CD14-positive monocyte (primary cell): Measurements from ENCODE around the gene PEX5L. TPM values are rescaled to one million over a fixed set of nuclear protein-coding genes. Genes with fewer than 3 reads are reported as not detected.

Experiments used
- DNase-seq, 3 donors: peaks; one replicate each; pipeline ENCODE4 v3.0.0-alpha.2; 2011 to 2022
- H2AFZ ChIP-seq: 2 replicates; pipeline ENCODE4 v1.6.0; 2012; ENCODE audit warnings: mild to moderate bottlenecking, low read depth, low read length, inconsistent platforms; ENCODE audit not compliant: insufficient read depth, poor library complexity, severe bottlenecking
- H3K27ac ChIP-seq, 2 donors: 1 replicate in 1 of 2; 2 replicates in 1 of 2; pipeline ENCODE4 v1.5.1; 2012 to 2013; ENCODE audit warnings: low read length in 2 of 2, control low read depth in 1 of 2, inconsistent platforms in 1 of 2, low read depth in 1 of 2, mild to moderate bottlenecking in 1 of 2
- H3K27me3 ChIP-seq, 2 donors: one replicate each; pipeline versions ENCODE4 v1.6.0 to v1.6.1; 2011 to 2013; ENCODE audit warnings: low read length in 2 of 2; ENCODE audit not compliant: control insufficient read depth in 2 of 2, insufficient read depth in 2 of 2
- H3K36me3 ChIP-seq, 2 donors: replicated peaks in 1 of 2; 1 replicate in 1 of 2; 2 replicates in 1 of 2; pipeline versions ENCODE4 v1.5.1 to v1.6.1; 2012 to 2013; ENCODE audit warnings: low read length in 2 of 2, control low read depth in 1 of 2, inconsistent platforms in 1 of 2, mild to moderate bottlenecking in 1 of 2; ENCODE audit not compliant: insufficient read depth in 2 of 2, control insufficient read depth in 1 of 2
- H3K4me1 ChIP-seq, 2 donors: 1 replicate in 1 of 2; 2 replicates in 1 of 2; pipeline versions ENCODE4 v1.5.1 to v1.6.1; 2012 to 2013; ENCODE audit warnings: low read length in 2 of 2, control low read depth in 1 of 2, inconsistent platforms in 1 of 2, mild to moderate bottlenecking in 1 of 2, moderate library complexity in 1 of 2; ENCODE audit not compliant: insufficient read depth in 2 of 2, control insufficient read depth in 1 of 2
- H3K4me2 ChIP-seq: replicated peaks from 2 replicates; pipeline ENCODE3; 2012; ENCODE audit warnings: low read length, moderate library complexity, mild to moderate bottlenecking; ENCODE audit not compliant: poor library complexity, severe bottlenecking; ENCODE audit errors: extremely low read depth
- H3K4me3 ChIP-seq, 3 experiments: fragments of 200-600 bp in 1 of 3; sonication (generic) in 1 of 3; replicated peaks in 1 of 3; 1 replicate in 2 of 3; 2 replicates in 1 of 3; pipeline ENCODE4 v1.5.1; 2011 to 2013; ENCODE audit warnings: low read length in 3 of 3, mild to moderate bottlenecking in 3 of 3, control low read depth in 2 of 3, low read depth in 2 of 3, inconsistent platforms in 1 of 3, moderate library complexity in 1 of 3
- H3K79me2 ChIP-seq: 2 replicates; pipeline ENCODE4 v1.6.0; 2012; ENCODE audit warnings: mild to moderate bottlenecking, control low read depth, inconsistent platforms, low read length, moderate library complexity; ENCODE audit not compliant: insufficient read depth
- H3K9ac ChIP-seq: 2 replicates; pipeline ENCODE4 v1.6.0; 2017; ENCODE audit warnings: low read length, mild to moderate bottlenecking; ENCODE audit not compliant: insufficient read depth, poor library complexity, severe bottlenecking
- H3K9me3 ChIP-seq, 2 donors: replicated peaks in 1 of 2; 1 replicate in 1 of 2; 2 replicates in 1 of 2; pipeline versions ENCODE4 v1.5.1 to v1.6.1; 2012 to 2013; ENCODE audit warnings: low read length in 2 of 2, control low read depth in 1 of 2; ENCODE audit not compliant: control insufficient read depth in 1 of 2, insufficient read depth in 1 of 2
- H4K20me1 ChIP-seq: 2 replicates; pipeline ENCODE4 v1.6.0; 2012; ENCODE audit warnings: mild to moderate bottlenecking, low read length, control low read depth, moderate library complexity; ENCODE audit not compliant: insufficient read depth
- H3K27ac Mint-ChIP-seq, 7 donors: one replicate each; pipeline ENCODE4 v1.8.0; 2020; ENCODE audit warnings: mild to moderate bottlenecking in 7 of 7, mixed read lengths in 7 of 7, moderate library complexity in 6 of 7, inconsistent platforms in 2 of 7
- H3K27me3 Mint-ChIP-seq, 3 donors: one replicate each; pipeline ENCODE4 v1.8.0; 2021 to 2022; ENCODE audit warnings: low read depth in 3 of 3, mild to moderate bottlenecking in 3 of 3, mixed read lengths in 3 of 3, moderate library complexity in 3 of 3, inconsistent platforms in 1 of 3
- H3K36me3 Mint-ChIP-seq, 2 donors: one replicate each; pipeline ENCODE4 v1.8.0; 2020; ENCODE audit warnings: mixed read lengths in 2 of 2, inconsistent platforms in 1 of 2, mild to moderate bottlenecking in 1 of 2
- H3K4me1 Mint-ChIP-seq: one replicate; pipeline ENCODE4 v1.8.0; 2020; ENCODE audit warnings: mild to moderate bottlenecking, mixed read lengths
- H3K4me3 Mint-ChIP-seq, 2 donors: one replicate each; pipeline ENCODE4 v1.8.0; 2020; ENCODE audit warnings: mild to moderate bottlenecking in 2 of 2, mixed read lengths in 2 of 2, moderate library complexity in 1 of 2
- H3K9me3 Mint-ChIP-seq, 7 donors: one replicate each; pipeline ENCODE4 v1.8.0; 2020 to 2022; ENCODE audit warnings: mixed read lengths in 7 of 7, mild to moderate bottlenecking in 6 of 7, moderate library complexity in 6 of 7, inconsistent platforms in 2 of 7
- CTCF ChIP-seq: fragments of 200-600 bp; IDR thresholded peaks from one replicate; pipeline ENCODE4 v1.8.0; 2022; ENCODE audit warnings: antibody characterized with exemption, mild to moderate bottlenecking
- WGBS: methylation state at CpG from one replicate; pipeline ENCODE4 v1.1.5; 2013; ENCODE audit warnings: missing lambda C conversion rate; ENCODE audit not compliant: insufficient coverage; 5-methylcytosine and 5-hydroxymethylcytosine counted together
- intact Hi-C, 2 donors: fragments of 100-400 bp; cut with micrococcal nuclease; formaldehyde crosslinking; loops; one replicate each; pipeline versions ENCODE4 v1.15.0 to v1.15.1; 2023
- polyA plus RNA-seq, 3 donors: library from polyadenylated mRNA; depleted of rRNA in 1 of 3; unstranded in 2 of 3; stranded (reverse) in 1 of 3; fragments of 300-500 nt in 2 of 3; fragments of >200 nt in 1 of 3; fragmentation: Illumina TruSeq in 2 of 3; gene quantifications; 1 replicate in 2 of 3; 2 replicates in 1 of 3; pipeline ENCODE4 v1.2.3, GENCODE V29; 2012 to 2021

Gene PEX5L
- polyA plus RNA-seq, 3 donors = not detected

- no peak for DNase-seq
- TF ChIP-seq CTCF = no peak
- H3K9me3 ChIP-seq = no peaks in the 10 kb centered on the region
- WGBS = 94% methylated on average over 2 of the region's 4 CpGs
- H3K4me3 Mint-ChIP-seq = no peak overlapping the region
- H3K27ac Mint-ChIP-seq = no peak overlapping the region
- peaks cover 0 to 2% (median 0%) of the 10 kb centered on the region in 3 donors for H3K27me3 Mint-ChIP-seq
- H3K4me3 ChIP-seq = no peak overlapping the region
- peaks cover 0 to 12% of the 10 kb centered on the region in 2 donors for H3K36me3 ChIP-seq
- no peak overlapping the region for H3K4me2 ChIP-seq
- H3K9me3 Mint-ChIP-seq = peaks cover 0 to 2% (median 0%) of the 10 kb centered on the region in 7 donors
- H3K4me1 ChIP-seq = no peaks in the 10 kb centered on the region
- H3K36me3 Mint-ChIP-seq = peaks cover 8 to 31% of the 10 kb centered on the region in 2 donors
- no peak overlapping the region for H3K9ac ChIP-seq
- H3K4me1 Mint-ChIP-seq = peaks cover 9% of the 10 kb centered on the region
- no peaks in the 10 kb centered on the region for H3K79me2 ChIP-seq
- H3K27me3 ChIP-seq = no peaks in the 10 kb centered on the region
- no peak overlapping the region for H3K27ac ChIP-seq
- H4K20me1 ChIP-seq = no peaks in the 10 kb centered on the region
- H2AFZ ChIP-seq = no peak overlapping the region
- intact Hi-C loops = no loop called here
These were observed 291.7 kb downstream of the PEX5L start for GRCh38 chr3:179745079-179745478.
